Glomerular visceral epithelial cell (primary cell): Measurements from ENCODE around the gene LCNL1.
"Not testable (repeated sequence)": the region's sequence is repeated elsewhere in the genome, so short reads cannot be mapped to it uniquely, and the experiment has no call there.

Source experiments
- DNase-seq: peaks from one replicate; pipeline ENCODE4 v3.0.0-alpha.2; 2016; ENCODE audit errors: extremely low spot score

Gene LCNL1

GRCh38 chr9:136992819-136993369, 10.1 kb downstream of the LCNL1 start:
- DNase-seq, result no peak

GRCh38 chr9:136994180-136994887, 11.5 kb downstream of the LCNL1 start:
- DNase-seq, result no peak

GRCh38 chr9:136994888-136995230, 12.1 kb downstream of the LCNL1 start:
- no peak for DNase-seq

GRCh38 chr9:136995362-136995761, 12.6 kb downstream of the LCNL1 start:
- no peak for DNase-seq

- no peak for DNase-seq
Measured at GRCh38 chr9:136995772-136996311, 13.0 kb downstream of the LCNL1 start.

- no peak for DNase-seq
Measured at GRCh38 chr9:136996361-136997292, 13.8 kb downstream of the LCNL1 start, which contains the start of gene CLIC3. TSS of gene CLIC3 (minus strand) at chr9:136996568. CDS start at chr9:136996543, 25 bp downstream.

GRCh38 chr9:136997371-136997770, 14.6 kb downstream of the LCNL1 start:
- no peak for DNase-seq

- peak; percentile 52 for DNase-seq
Measured at GRCh38 chr9:136997830-136998234, 15.0 kb downstream of the LCNL1 start.

- no peak for DNase-seq
Measured at GRCh38 chr9:137000177-137000930, 17.6 kb downstream of the LCNL1 start.

GRCh38 chr9:137001857-137002645, 19.3 kb downstream of the LCNL1 start:
- no peak for DNase-seq

- DNase-seq, result no peak
Measured at GRCh38 chr9:137002646-137003041, 19.9 kb downstream of the LCNL1 start.

- DNase-seq, result not testable (repeated sequence)
Measured at GRCh38 chr9:137004285-137004684, 21.5 kb downstream of the LCNL1 start.

GRCh38 chr9:137006116-137007003, 23.6 kb downstream of the LCNL1 start:
- DNase-seq, result no peak

GRCh38 chr9:137007108-137007815, 24.5 kb downstream of the LCNL1 start:
- no peak for DNase-seq

GRCh38 chr9:137007816-137008270, 25.1 kb downstream of the LCNL1 start:
- DNase-seq, result peak; percentile 19

- no peak for DNase-seq
Measured at GRCh38 chr9:137008312-137008711, 25.5 kb downstream of the LCNL1 start.

GRCh38 chr9:137009217-137009616, 26.4 kb downstream of the LCNL1 start:
- DNase-seq, result no peak

- DNase-seq, result no peak
Measured at GRCh38 chr9:137009938-137010732, 27.3 kb downstream of the LCNL1 start.
